DOHH2 (cell line): ENCODE results near the gene RIPOR3.

Experiments used
- H3F3A ChIP-seq: fragments of 200-600 bp; sonication (generic), shearing (Covaris generic); 2 replicates; pipeline ENCODE4 v1.6.0; 2016; ENCODE audit warnings: antibody characterized with exemption, mild to moderate bottlenecking; ENCODE audit not compliant: control insufficient read depth, insufficient read depth
- H3K27ac ChIP-seq: fragments of 200-600 bp; sonication (generic); 2 replicates; pipeline ENCODE4 v1.5.1; 2014; ENCODE audit warnings: low read depth, mild to moderate bottlenecking, low read length, moderate library complexity
- H3K27me3 ChIP-seq: fragments of 200-600 bp; sonication (generic); 2 replicates; pipeline ENCODE4 v1.6.1; 2014; ENCODE audit warnings: mild to moderate bottlenecking, low read length, mixed read lengths; ENCODE audit not compliant: control insufficient read depth
- H3K36me3 ChIP-seq: fragments of 200-600 bp; sonication (generic); 2 replicates; pipeline ENCODE4 v1.6.1; 2014; ENCODE audit warnings: mild to moderate bottlenecking, low read length, moderate library complexity, mixed read lengths; ENCODE audit not compliant: control insufficient read depth
- H3K4me1 ChIP-seq: fragments of 200-600 bp; sonication (generic); 2 replicates; pipeline ENCODE4 v1.6.1; 2014; ENCODE audit warnings: mild to moderate bottlenecking, low read length, mixed read lengths; ENCODE audit not compliant: control insufficient read depth
- H3K4me2 ChIP-seq: fragments of 200-600 bp; sonication (generic); 2 replicates; pipeline ENCODE4 v1.6.0; 2014; ENCODE audit warnings: mild to moderate bottlenecking, low read length, moderate library complexity
- H3K4me3 ChIP-seq: fragments of 200-600 bp; sonication (generic); 2 replicates; pipeline ENCODE4 v1.5.1; 2014; ENCODE audit warnings: mild to moderate bottlenecking, low read length, mixed read lengths
- H3K79me2 ChIP-seq: fragments of 200-600 bp; sonication (generic); 2 replicates; pipeline ENCODE4 v1.6.1; 2014; ENCODE audit warnings: mild to moderate bottlenecking, low read length, mixed read lengths; ENCODE audit not compliant: control insufficient read depth
- H3K9me2 ChIP-seq: fragments of 200-600 bp; sonication (generic); replicated peaks from 2 replicates; pipeline ENCODE4 v1.6.1; 2014; ENCODE audit warnings: mild to moderate bottlenecking, low read length, mixed read lengths; ENCODE audit not compliant: control insufficient read depth
- H3K9me3 ChIP-seq: fragments of 200-600 bp; sonication (generic); 2 replicates; pipeline ENCODE4 v1.6.1; 2014; ENCODE audit warnings: antibody characterized with exemption, low read length, mixed read lengths; ENCODE audit not compliant: control insufficient read depth, insufficient read depth
- H4K20me1 ChIP-seq: fragments of 200-600 bp; sonication (generic); 2 replicates; pipeline ENCODE4 v1.6.0; 2014; ENCODE audit warnings: low read depth, mild to moderate bottlenecking, antibody characterized with exemption, low read length, moderate library complexity; ENCODE audit not compliant: control insufficient read depth, insufficient read depth
- EZH2phosphoT487 ChIP-seq: fragments of 200-600 bp; sonication (generic); IDR thresholded peaks from 2 replicates; pipeline ENCODE4 v1.6.1; 2017; ENCODE audit warnings: borderline replicate concordance, mild to moderate bottlenecking, antibody characterized with exemption, low read length, moderate library complexity, mixed read lengths
- TF ChIP-seq, protein P1 (sequence below): fragments of 200-600 bp; sonication (generic); IDR thresholded peaks from one replicate; pipeline ENCODE4 v1.5.1; 2014; ENCODE audit warnings: antibody characterized with exemption, mild to moderate bottlenecking, low read depth, low read length; ENCODE audit not compliant: poor library complexity, severe bottlenecking

Gene RIPOR3, protein sequence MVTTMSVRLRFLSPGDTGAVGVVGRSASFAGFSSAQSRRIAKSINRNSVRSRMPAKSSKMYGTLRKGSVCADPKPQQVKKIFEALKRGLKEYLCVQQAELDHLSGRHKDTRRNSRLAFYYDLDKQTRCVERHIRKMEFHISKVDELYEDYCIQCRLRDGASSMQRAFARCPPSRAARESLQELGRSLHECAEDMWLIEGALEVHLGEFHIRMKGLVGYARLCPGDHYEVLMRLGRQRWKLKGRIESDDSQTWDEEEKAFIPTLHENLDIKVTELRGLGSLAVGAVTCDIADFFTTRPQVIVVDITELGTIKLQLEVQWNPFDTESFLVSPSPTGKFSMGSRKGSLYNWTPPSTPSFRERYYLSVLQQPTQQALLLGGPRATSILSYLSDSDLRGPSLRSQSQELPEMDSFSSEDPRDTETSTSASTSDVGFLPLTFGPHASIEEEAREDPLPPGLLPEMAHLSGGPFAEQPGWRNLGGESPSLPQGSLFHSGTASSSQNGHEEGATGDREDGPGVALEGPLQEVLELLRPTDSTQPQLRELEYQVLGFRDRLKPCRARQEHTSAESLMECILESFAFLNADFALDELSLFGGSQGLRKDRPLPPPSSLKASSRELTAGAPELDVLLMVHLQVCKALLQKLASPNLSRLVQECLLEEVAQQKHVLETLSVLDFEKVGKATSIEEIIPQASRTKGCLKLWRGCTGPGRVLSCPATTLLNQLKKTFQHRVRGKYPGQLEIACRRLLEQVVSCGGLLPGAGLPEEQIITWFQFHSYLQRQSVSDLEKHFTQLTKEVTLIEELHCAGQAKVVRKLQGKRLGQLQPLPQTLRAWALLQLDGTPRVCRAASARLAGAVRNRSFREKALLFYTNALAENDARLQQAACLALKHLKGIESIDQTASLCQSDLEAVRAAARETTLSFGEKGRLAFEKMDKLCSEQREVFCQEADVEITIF

GRCh38 chr20:50690650-50691572 lies at the start of gene RIPOR3:
TSS of gene RIPOR3 (minus strand) at chr20:50691542. CDS start at chr20:50691128, 414 bp downstream.
- TF ChIP-seq EZH2phosphoT487, result no peak
- TF ChIP-seq, protein P1, sequence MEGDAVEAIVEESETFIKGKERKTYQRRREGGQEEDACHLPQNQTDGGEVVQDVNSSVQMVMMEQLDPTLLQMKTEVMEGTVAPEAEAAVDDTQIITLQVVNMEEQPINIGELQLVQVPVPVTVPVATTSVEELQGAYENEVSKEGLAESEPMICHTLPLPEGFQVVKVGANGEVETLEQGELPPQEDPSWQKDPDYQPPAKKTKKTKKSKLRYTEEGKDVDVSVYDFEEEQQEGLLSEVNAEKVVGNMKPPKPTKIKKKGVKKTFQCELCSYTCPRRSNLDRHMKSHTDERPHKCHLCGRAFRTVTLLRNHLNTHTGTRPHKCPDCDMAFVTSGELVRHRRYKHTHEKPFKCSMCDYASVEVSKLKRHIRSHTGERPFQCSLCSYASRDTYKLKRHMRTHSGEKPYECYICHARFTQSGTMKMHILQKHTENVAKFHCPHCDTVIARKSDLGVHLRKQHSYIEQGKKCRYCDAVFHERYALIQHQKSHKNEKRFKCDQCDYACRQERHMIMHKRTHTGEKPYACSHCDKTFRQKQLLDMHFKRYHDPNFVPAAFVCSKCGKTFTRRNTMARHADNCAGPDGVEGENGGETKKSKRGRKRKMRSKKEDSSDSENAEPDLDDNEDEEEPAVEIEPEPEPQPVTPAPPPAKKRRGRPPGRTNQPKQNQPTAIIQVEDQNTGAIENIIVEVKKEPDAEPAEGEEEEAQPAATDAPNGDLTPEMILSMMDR, result no peak
- H3K9me2 ChIP-seq, result no peaks in the 10 kb centered on the region
- H3K79me2 ChIP-seq, result no peaks in the 10 kb centered on the region
- H3K27ac ChIP-seq, result no peak within 1 kb of the TSS
- H3K4me2 ChIP-seq, result no peak within 1 kb of the TSS
- no peaks in the 10 kb centered on the region for H3K36me3 ChIP-seq
- H3K9me3 ChIP-seq, result no peaks in the 10 kb centered on the region
- H3K4me3 ChIP-seq, result no peak within 1 kb of the TSS
- no peaks in the 10 kb centered on the region for H3K4me1 ChIP-seq
- peaks cover 32% of the 10 kb centered on the region for H3K27me3 ChIP-seq
- no peaks in the 10 kb centered on the region for H4K20me1 ChIP-seq
- no peaks in the 10 kb centered on the region for H3F3A ChIP-seq

GRCh38 chr20:50737352-50737751 lies 46.0 kb upstream of the RIPOR3 start:
- Histone ChIP-seq H4K20me1 (no peaks in the 10 kb centered on the region), H3K4me2 (no peak overlapping the region), H3K27ac (no peak overlapping the region), H3F3A (no peaks in the 10 kb centered on the region; the same call in 1 of the 2 replicates), H3K4me1 (peaks cover 10% of the 10 kb centered on the region), H3K36me3 (peaks cover 7% of the 10 kb centered on the region; the same call in 1 of the 2 replicates), H3K4me3 (no peak overlapping the region), H3K27me3 (no peaks in the 10 kb centered on the region), H3K9me3 (no peaks in the 10 kb centered on the region), H3K79me2 (peaks cover 53% of the 10 kb centered on the region), H3K9me2 (no peaks in the 10 kb centered on the region)
- TF ChIP-seq, protein P1, result no peak
- no peak for TF ChIP-seq EZH2phosphoT487

DNA sequence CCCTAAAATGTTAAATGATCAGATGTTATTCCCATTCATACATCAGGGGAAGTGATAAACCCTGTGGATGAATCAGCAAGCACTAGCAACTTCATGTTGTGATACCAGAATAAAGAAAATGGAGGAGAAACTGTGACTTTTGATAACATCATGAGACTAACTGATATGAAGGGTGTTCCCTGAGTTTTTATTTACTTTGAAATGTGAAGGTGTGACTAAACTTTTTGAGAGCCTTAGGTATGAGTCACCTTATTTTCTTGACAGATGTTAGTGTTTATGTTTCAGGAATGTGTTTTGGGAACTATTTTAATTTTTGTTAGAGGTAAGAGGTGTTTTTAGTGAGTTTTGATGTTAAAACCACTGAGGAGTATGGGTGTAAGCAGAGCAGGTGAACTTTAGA lies 44.5 kb upstream of the RIPOR3 start:
- TF ChIP-seq EZH2phosphoT487, result no peak
- TF ChIP-seq, protein P1, result no peak
- Histone ChIP-seq H3K9me2 (no peaks in the 10 kb centered on the region), H3K27ac (no peak overlapping the region), H3F3A (no peaks in the 10 kb centered on the region; the same call in 1 of the 2 replicates), H3K9me3 (no peaks in the 10 kb centered on the region), H3K27me3 (no peaks in the 10 kb centered on the region), H3K4me1 (peaks cover 14% of the 10 kb centered on the region), H4K20me1 (no peaks in the 10 kb centered on the region), H3K79me2 (peaks cover 56% of the 10 kb centered on the region), H3K36me3 (peaks cover 11% of the 10 kb centered on the region), H3K4me3 (no peak overlapping the region), H3K4me2 (no peak overlapping the region)
